NT2/D1 (cell line): ENCODE measurements around the gene TTC23.

ENCODE experiments used
- SUZ12 ChIP-seq: IDR thresholded peaks from 2 replicates; pipeline ENCODE4 v1.6.1; 2011; ENCODE audit not compliant: insufficient read length, insufficient read depth; ENCODE audit errors: extremely low read depth
- ZNF274 ChIP-seq: IDR thresholded peaks from 2 replicates; pipeline ENCODE4 v1.6.1; 2011; ENCODE audit warnings: mild to moderate bottlenecking, low read depth, low read length

DNA sequence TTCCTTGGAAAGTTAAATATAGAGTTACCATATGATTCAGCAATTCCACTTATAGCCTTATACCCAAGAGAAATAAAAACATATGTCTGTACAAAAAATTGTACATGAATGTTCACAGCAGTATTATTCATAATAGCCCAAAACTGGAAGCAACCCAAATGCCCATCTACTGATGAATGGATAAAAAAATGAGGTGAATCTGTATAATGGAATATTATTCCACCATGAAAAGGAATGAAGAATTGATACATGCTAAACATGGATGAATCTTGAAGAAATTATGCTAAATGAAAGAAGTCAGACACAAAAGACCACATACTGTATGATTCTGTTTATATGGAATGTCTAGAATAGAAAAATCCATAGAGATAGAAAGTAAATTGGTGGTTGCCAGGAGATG, 61.4 kb downstream of the TTC23 start:
- no peak for TF ChIP-seq SUZ12
- no peak for TF ChIP-seq ZNF274
